CD8-positive, alpha-beta memory T cell (primary cell): Measurements from ENCODE around the gene ZNF821. TPM values are rescaled to one million over a fixed set of nuclear protein-coding genes. Genes with fewer than 3 reads are reported as not detected.
A peak's percentile ranks its signal among the peaks of the same experiment; 100 is the strongest.

ENCODE experiments used
- CTCF ChIA-PET: fragments of 350-600 bp; sonication (Branson Sonifier 250); formaldehyde crosslinking; loops from one replicate; lab custom pipeline; 2021; ENCODE audit warnings: antibody characterized with exemption; lab: Charles Lee
- POLR2A ChIA-PET: fragments of 350-600 bp; sonication (Branson Sonifier 250); formaldehyde crosslinking; loops from one replicate; lab custom pipeline; 2021; ENCODE audit warnings: antibody characterized with exemption; lab: Charles Lee
- DNase-seq, 5 donors: peaks; one replicate each; pipeline versions ENCODE4 v3.0.0 to v3.0.0-alpha.2; 2020 to 2022; ENCODE audit warnings: mixed read lengths in 1 of 5
- H3K27ac ChIP-seq: one replicate; pipeline ENCODE4 v1.7.0; 2013; ENCODE audit warnings: low read depth, mild to moderate bottlenecking, low read length, moderate library complexity
- H3K27me3 ChIP-seq: 2 replicates; pipeline ENCODE4 v1.7.0; 2013; ENCODE audit warnings: low read length, mild to moderate bottlenecking; ENCODE audit not compliant: insufficient read depth, poor library complexity, severe bottlenecking
- H3K36me3 ChIP-seq: 2 replicates; pipeline ENCODE4 v1.7.0; 2013; ENCODE audit warnings: mild to moderate bottlenecking, low read length, moderate library complexity; ENCODE audit not compliant: insufficient read depth
- H3K4me1 ChIP-seq: 2 replicates; pipeline ENCODE4 v1.7.0; 2013; ENCODE audit warnings: mild to moderate bottlenecking, low read length, moderate library complexity; ENCODE audit not compliant: insufficient read depth
- H3K4me3 ChIP-seq: 2 replicates; pipeline ENCODE4 v1.7.0; 2013; ENCODE audit warnings: mild to moderate bottlenecking, low read length
- H3K9me3 ChIP-seq: 2 replicates; pipeline ENCODE4 v1.7.0; 2013; ENCODE audit warnings: mild to moderate bottlenecking, low read length
- H3K27ac Mint-ChIP-seq, 8 donors: one replicate each; pipeline ENCODE4 v1.8.0; 2020 to 2021; ENCODE audit warnings: mixed read lengths in 8 of 8, mild to moderate bottlenecking in 6 of 8, inconsistent platforms in 3 of 8, moderate library complexity in 3 of 8
- H3K27me3 Mint-ChIP-seq, 2 donors: one replicate each; pipeline ENCODE4 v1.8.0; 2020 to 2021; ENCODE audit warnings: mixed read lengths in 2 of 2, mild to moderate bottlenecking in 1 of 2, moderate library complexity in 1 of 2
- H3K36me3 Mint-ChIP-seq, 3 donors: one replicate each; pipeline ENCODE4 v1.8.0; 2020 to 2021; ENCODE audit warnings: mixed read lengths in 3 of 3, inconsistent platforms in 1 of 3, mild to moderate bottlenecking in 1 of 3
- H3K4me1 Mint-ChIP-seq, 3 donors: one replicate each; pipeline ENCODE4 v1.8.0; 2020 to 2021; ENCODE audit warnings: mixed read lengths in 3 of 3, inconsistent platforms in 1 of 3, mild to moderate bottlenecking in 1 of 3
- H3K4me3 Mint-ChIP-seq, 7 donors: one replicate each; pipeline ENCODE4 v1.8.0; 2020 to 2021; ENCODE audit warnings: mixed read lengths in 7 of 7, mild to moderate bottlenecking in 6 of 7, moderate library complexity in 4 of 7, inconsistent platforms in 2 of 7
- H3K9me3 Mint-ChIP-seq, 5 donors: one replicate each; pipeline ENCODE4 v1.8.0; 2020 to 2022; ENCODE audit warnings: mixed read lengths in 5 of 5, mild to moderate bottlenecking in 3 of 5, moderate library complexity in 2 of 5, inconsistent platforms in 1 of 5
- polyA plus RNA-seq: library from polyadenylated mRNA; unstranded; fragments of 300-500 nt; fragmentation: Illumina TruSeq; gene quantifications from one replicate; pipeline ENCODE4 v1.2.3, GENCODE V29; 2021
- total RNA-seq, 2 experiments: library from RNA; stranded (reverse); gene quantifications; one replicate each; pipeline ENCODE4 v1.2.3, GENCODE V29; 2021

Gene ZNF821
- total and polyA plus RNA-seq, 3 experiments from 2014 or later, result 3.3 to 12.6 (median 5.3) TPM

DNA sequence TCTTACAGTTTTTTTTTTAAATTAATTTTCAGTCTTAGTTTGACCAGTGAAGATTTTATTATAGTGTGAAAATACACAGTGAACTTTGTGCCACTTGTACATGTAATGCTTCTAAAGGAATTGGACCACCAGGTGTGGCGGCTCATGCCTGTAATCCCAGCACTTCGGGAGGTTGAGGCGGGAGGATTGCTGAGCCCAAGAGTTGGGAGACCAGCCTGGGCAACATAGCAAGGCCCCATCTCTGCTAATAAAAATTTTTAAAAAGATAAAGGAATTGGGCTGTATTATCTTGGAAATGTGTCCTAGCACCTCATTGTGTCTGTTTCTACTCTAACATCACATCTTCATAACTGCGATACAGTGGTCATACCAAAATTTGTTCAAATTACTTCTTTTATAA is 15.2 kb upstream of the ZNF821 start:
- DNase-seq, result no peak
- H3K4me3 ChIP-seq, result no peak overlapping the region
- peaks cover 0 to 3% of the 10 kb centered on the region in 2 donors for H3K27me3 Mint-ChIP-seq
- H3K36me3 ChIP-seq, result no peaks in the 10 kb centered on the region
- H3K9me3 Mint-ChIP-seq, result peaks cover 0 to 1% (median 0%) of the 10 kb centered on the region in 5 donors
- no peaks in the 10 kb centered on the region for H3K9me3 ChIP-seq
- H3K4me1 ChIP-seq, result peaks cover 61% of the 10 kb centered on the region
- H3K4me1 Mint-ChIP-seq, result peaks cover 58 to 71% (median 66%) of the 10 kb centered on the region in 3 donors
- H3K36me3 Mint-ChIP-seq, result peaks cover 0 to 27% (median 0%) of the 10 kb centered on the region in 3 donors
- no peaks in the 10 kb centered on the region for H3K27me3 ChIP-seq
- H3K27ac ChIP-seq, result no peak overlapping the region
- peak overlapping the region in 5 of 8 donors; percentile 14 to 97 (median 58) for H3K27ac Mint-ChIP-seq
- CTCF ChIA-PET, result interaction anchor here (12.1 kb wide), 1 partner anchor 16 kb away, joined by 123 read pairs; the partner anchor contains the start of gene ZNF821
- peak overlapping the region in 6 of 7 donors; percentile 37 to 99 (median 46) for H3K4me3 Mint-ChIP-seq
- POLR2A ChIA-PET, result no interaction called here

DNA sequence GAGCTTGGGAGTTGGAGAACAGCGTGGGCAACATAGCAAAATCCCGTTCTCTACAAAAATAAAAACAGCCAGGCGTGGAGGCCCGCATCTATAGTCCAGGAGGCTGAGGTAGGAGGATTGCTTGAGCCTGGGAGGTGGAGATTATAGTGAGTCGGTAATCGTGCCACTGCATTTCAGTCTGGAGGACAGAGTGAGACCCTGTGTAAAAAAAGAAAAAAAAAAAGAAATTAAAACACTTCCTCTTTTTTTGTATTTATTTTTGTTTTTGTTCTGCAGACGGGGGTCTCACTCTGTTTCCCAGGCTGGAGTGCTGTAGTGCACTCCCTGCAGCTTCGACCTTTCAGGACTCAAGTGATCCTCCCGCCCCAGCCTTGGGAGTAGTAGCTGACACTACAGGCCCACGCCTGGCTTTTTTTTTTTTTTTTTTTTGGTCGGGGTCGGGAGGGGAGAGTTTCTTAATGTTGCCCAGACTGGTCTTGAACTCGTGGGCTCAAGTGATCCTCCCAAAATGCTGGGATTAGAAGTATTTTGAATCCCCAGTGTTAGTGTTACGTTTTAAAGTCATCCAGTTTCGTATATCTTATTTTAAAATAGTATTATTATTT is 12.9 kb upstream of the ZNF821 start:
- Histone ChIP-seq H3K4me3 (peak overlapping the region; percentile 54), H3K36me3 (no peaks in the 10 kb centered on the region), H3K9me3 (no peaks in the 10 kb centered on the region), H3K4me1 (peaks cover 52% of the 10 kb centered on the region), H3K27ac (peak overlapping the region; percentile 89), H3K27me3 (no peaks in the 10 kb centered on the region)
- Mint-ChIP-seq H3K4me1 (peaks cover 42 to 52% (median 47%) of the 10 kb centered on the region in 3 donors), H3K27me3 (peaks cover 0 to 3% of the 10 kb centered on the region in 2 donors), H3K9me3 (peaks cover 0 to 1% (median 0%) of the 10 kb centered on the region in 5 donors), H3K27ac (peak overlapping the region; percentile 67 to 98 (median 86)), H3K4me3 (peak overlapping the region; percentile 79 to 99 (median 96)), H3K36me3 (peaks cover 0 to 21% (median 0%) of the 10 kb centered on the region in 3 donors)
- CTCF ChIA-PET, result interaction anchor here (0.7 to 12.1 kb wide), 3 partner anchors 9 to 37 kb away, joined by 3 to 123 read pairs (median 3); partner anchors contain the start of gene ZNF821
- POLR2A ChIA-PET, result interaction anchor here (0.7 to 3.6 kb wide), 3 partner anchors 8 to 88 kb away, joined by 3 to 73 read pairs (median 26); partner anchors contain the start of genes AP1G1 and ZNF821
- DNase-seq, result no peak

DNA sequence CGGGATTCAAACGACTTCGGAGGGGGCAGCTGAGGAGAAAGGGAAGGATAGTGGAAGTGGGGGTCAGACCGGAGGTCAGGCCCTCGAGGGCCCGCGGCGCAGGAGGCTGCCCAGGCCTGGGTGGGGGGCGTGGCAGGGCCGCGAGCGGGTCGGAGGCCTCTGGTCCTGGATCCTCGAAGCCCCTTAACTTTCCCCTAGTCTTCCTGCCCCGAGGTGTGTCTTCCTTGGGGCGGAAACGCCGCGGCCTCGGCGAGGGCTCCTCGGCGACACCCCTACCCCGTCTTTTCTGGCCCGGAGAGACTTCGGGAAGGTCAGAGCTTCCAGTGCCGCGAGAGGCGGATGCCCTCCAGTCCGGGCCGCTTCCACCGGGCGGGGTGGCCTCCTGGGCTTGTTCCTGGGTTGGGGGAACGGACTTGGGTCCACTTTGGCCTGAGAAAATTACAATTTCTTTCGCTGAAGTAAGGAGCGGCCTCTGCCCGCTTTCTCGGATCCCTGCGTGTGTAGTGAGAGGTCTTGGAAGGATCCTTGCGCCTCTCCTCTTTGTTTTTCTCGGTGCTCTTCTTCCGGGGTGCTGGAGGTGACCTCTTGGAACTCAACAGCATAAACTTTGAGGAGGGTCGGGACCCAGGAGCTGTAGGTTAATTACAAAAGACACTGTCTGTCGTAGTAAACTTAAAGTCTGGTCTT is 11.8 kb upstream of the ZNF821 start:
- Mint-ChIP-seq H3K27me3 (peaks cover 0 to 3% of the 10 kb centered on the region in 2 donors), H3K36me3 (peaks cover 0 to 21% (median 0%) of the 10 kb centered on the region in 3 donors), H3K27ac (peak overlapping the region; percentile 95 to 99 (median 97)), H3K9me3 (peaks cover 0 to 1% (median 0%) of the 10 kb centered on the region in 5 donors), H3K4me3 (peak overlapping the region; percentile 91 to 99 (median 98)), H3K4me1 (peaks cover 34 to 44% (median 39%) of the 10 kb centered on the region in 3 donors)
- DNase-seq, result peak in 2 of 5 donors; percentile 19 to 66
- Histone ChIP-seq H3K4me3 (peak overlapping the region; percentile 96), H3K27ac (peak overlapping the region; percentile 89), H3K4me1 (peaks cover 45% of the 10 kb centered on the region), H3K27me3 (no peaks in the 10 kb centered on the region), H3K9me3 (no peaks in the 10 kb centered on the region), H3K36me3 (no peaks in the 10 kb centered on the region)
- CTCF ChIA-PET, result interaction anchor here (0.7 to 12.1 kb wide), 2 partner anchors 10 to 13 kb away, joined by 3 to 123 read pairs; partner anchors contain the start of gene ZNF821
- POLR2A ChIA-PET, result interaction anchor here (0.7 to 3.6 kb wide), 5 partner anchors 9 to 87 kb away, joined by 3 to 73 read pairs (median 3); partner anchors contain the start of genes AP1G1, ATXN1L and ZNF821

DNA sequence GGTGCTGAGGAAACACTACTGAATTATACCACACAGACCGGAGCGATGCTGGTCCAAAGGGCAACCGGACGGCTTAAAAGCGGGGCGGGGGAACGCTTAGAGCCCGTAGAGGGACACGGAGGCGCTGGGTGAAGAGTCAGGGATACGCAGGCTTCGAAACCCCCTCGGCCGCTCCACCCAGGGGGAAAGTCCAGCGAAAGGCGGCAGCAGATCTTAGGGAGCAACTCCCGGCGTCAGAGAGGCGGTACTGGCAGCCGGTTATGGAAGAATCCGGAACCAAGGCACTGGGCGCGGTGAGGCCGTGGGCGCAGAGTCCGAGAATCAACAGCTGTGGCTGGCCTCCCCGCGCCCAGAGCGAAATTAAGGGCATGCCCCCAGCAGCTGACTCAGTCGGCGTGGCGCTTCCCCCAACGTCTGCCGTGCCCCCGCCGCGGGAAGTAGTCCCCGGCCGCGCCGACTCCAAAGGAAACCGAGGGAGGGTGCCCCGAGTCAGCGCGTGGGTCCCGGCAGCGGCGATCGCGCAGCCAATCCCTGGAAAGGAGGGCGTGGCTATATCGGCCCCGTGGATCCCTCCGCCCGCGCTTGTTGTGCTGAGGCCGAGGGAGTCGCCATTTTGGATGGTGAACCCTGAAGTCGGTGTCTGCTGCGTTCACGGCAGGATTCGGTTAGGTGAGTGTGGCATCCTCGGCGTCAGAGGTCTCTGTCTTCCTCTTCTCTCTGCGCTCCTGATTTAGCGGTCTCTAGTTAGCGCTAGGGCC is 11.1 kb upstream of the ZNF821 start, which contains the start of gene IST1:
TSS of gene IST1 (plus strand) at position 611 of the 758 bp plus-strand sequence. CDS start 20,110 bp downstream, outside the sequence.
- H3K4me1 ChIP-seq, result peaks cover 39% of the 10 kb centered on the region
- peaks cover 0 to 1% (median 0%) of the 10 kb centered on the region in 5 donors for H3K9me3 Mint-ChIP-seq
- H3K36me3 Mint-ChIP-seq, result peaks cover 0 to 21% (median 0%) of the 10 kb centered on the region in 3 donors
- H3K27me3 ChIP-seq, result no peaks in the 10 kb centered on the region
- peak within 1 kb of the TSS; percentile 89 for H3K27ac ChIP-seq
- peak; percentile 96 to 99 (median 98) for DNase-seq
- POLR2A ChIA-PET, result interaction anchor here (0.5 to 3.6 kb wide), 4 partner anchors 12 to 86 kb away, joined by 3 to 73 read pairs (median 17); partner anchors contain the start of genes AP1G1, ATXN1L and ZNF821
- H3K4me1 Mint-ChIP-seq, result peaks cover 29 to 37% (median 32%) of the 10 kb centered on the region in 3 donors
- H3K27me3 Mint-ChIP-seq, result peaks cover 0 to 3% of the 10 kb centered on the region in 2 donors
- H3K4me3 ChIP-seq, result peak within 1 kb of the TSS; percentile 96
- H3K9me3 ChIP-seq, result no peaks in the 10 kb centered on the region
- CTCF ChIA-PET, result interaction anchor here (1.4 to 12.1 kb wide), 4 partner anchors 12 to 86 kb away, joined by 3 to 123 read pairs (median 5); partner anchors contain the start of genes AP1G1 and ZNF821
- peak within 1 kb of the TSS; percentile 91 to 99 (median 98) for H3K4me3 Mint-ChIP-seq
- no peaks in the 10 kb centered on the region for H3K36me3 ChIP-seq
- H3K27ac Mint-ChIP-seq, result peak within 1 kb of the TSS; percentile 95 to 99 (median 97)

DNA sequence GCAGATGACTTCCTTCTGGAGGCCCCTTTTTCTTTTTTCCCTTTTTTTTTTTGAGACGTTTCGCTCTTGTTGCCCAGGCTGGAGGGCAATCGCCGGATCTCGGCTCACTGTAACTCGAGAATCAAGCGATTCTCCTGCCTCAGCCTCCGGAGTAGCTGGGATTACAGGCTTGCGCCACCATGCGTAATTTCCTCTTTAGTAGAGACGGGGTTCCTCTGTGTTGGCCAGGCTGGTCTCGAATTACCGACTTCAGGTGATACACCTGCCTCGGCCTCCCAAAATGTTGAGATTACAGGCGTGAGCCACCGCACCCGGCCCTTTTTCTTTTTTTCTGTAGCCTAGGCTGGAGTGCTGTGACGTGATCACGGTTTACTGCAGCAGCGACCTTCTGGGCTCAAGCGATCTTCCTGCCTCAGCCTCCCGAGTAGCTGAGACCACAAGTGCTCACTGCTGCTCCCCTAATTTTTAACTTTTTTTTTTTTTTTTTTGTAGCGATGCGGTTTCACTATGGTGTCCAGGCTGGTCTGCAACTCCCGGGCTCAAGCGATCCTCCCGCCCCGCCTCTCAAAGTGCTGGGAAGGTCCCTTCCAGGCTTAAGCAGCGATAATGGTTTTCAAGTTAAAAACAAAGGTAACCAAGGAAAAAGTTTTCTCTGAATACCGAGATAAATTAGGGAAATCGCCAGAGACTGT is 10.4 kb upstream of the ZNF821 start:
- POLR2A ChIA-PET, result interaction anchor here (0.5 to 3.6 kb wide), 10 partner anchors 8 to 432 kb away, joined by 3 to 73 read pairs (median 3); partner anchors contain the start of genes AP1G1, ZNF23 and ZNF821

DNA sequence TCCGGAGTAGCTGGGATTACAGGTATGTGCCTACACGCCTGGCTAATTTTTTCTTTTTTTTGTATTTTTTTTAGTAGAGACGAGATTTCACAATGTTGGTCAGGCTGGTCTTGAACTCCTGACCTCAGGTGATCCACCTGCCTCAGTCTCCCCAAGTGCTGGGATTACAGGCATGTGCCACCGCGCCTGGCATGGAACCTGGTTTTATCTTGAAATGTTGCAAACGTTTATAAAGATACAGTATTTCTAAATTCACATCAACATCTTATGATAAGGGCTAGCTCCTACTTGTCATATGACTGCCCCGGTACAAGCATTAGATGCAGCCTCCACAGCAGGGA is 9.9 kb upstream of the ZNF821 start:
- Mint-ChIP-seq H3K4me3 (peak overlapping the region; percentile 91 to 99 (median 98)), H3K27ac (peak overlapping the region; percentile 95 to 99 (median 97)), H3K4me1 (peaks cover 20 to 25% (median 22%) of the 10 kb centered on the region in 3 donors), H3K27me3 (peaks cover 0 to 3% of the 10 kb centered on the region in 2 donors), H3K36me3 (peaks cover 0 to 17% (median 0%) of the 10 kb centered on the region in 3 donors), H3K9me3 (peaks cover 0 to 1% (median 0%) of the 10 kb centered on the region in 5 donors)
- H3K9me3 ChIP-seq, result no peaks in the 10 kb centered on the region
- H3K27ac ChIP-seq, result peak overlapping the region; percentile 89
- peaks cover 30% of the 10 kb centered on the region for H3K4me1 ChIP-seq
- H3K27me3 ChIP-seq, result no peaks in the 10 kb centered on the region
- no peaks in the 10 kb centered on the region for H3K36me3 ChIP-seq
- H3K4me3 ChIP-seq, result peak overlapping the region; percentile 96
- no peak for DNase-seq
- CTCF ChIA-PET, result interaction anchor here (1.3 to 12.1 kb wide), 5 partner anchors 11 to 85 kb away, joined by 3 to 123 read pairs (median 3); partner anchors contain the start of genes AP1G1 and ZNF821
- POLR2A ChIA-PET, result interaction anchor here (0.6 to 3.6 kb wide), 9 partner anchors 8 to 432 kb away, joined by 3 to 73 read pairs (median 3); partner anchors contain the start of genes AP1G1, ZNF23 and ZNF821

More for the DNA sequence above, 10.4 kb upstream of the ZNF821 start:
- H3K4me1 ChIP-seq, result peaks cover 35% of the 10 kb centered on the region
- peaks cover 0 to 1% (median 0%) of the 10 kb centered on the region in 5 donors for H3K9me3 Mint-ChIP-seq
- no peaks in the 10 kb centered on the region for H3K9me3 ChIP-seq
- H3K36me3 Mint-ChIP-seq, result peaks cover 0 to 21% (median 0%) of the 10 kb centered on the region in 3 donors
- CTCF ChIA-PET, result interaction anchor here (1.3 to 12.1 kb wide), 5 partner anchors 12 to 85 kb away, joined by 3 to 123 read pairs (median 3); partner anchors contain the start of genes AP1G1 and ZNF821
- H3K27ac Mint-ChIP-seq, result peak overlapping the region; percentile 95 to 99 (median 97)
- no peaks in the 10 kb centered on the region for H3K27me3 ChIP-seq
- peak overlapping the region; percentile 96 for H3K4me3 ChIP-seq
- peak overlapping the region; percentile 91 to 99 (median 98) for H3K4me3 Mint-ChIP-seq
- peak overlapping the region; percentile 89 for H3K27ac ChIP-seq
- H3K4me1 Mint-ChIP-seq, result peaks cover 25 to 30% (median 27%) of the 10 kb centered on the region in 3 donors
- H3K36me3 ChIP-seq, result no peaks in the 10 kb centered on the region
- peaks cover 0 to 3% of the 10 kb centered on the region in 2 donors for H3K27me3 Mint-ChIP-seq
- peak; percentile 23 to 59 (median 38) for DNase-seq
